Measurements from ENCODE around the gene TNXB.

- TF ChIP-seq EGR1 (IDR thresholded peaks at IDR 0.05), result no peak
- TF ChIP-seq EP300 (IDR thresholded peaks at IDR 0.05; ENCODE audit: borderline replicate concordance), result no peak
- TF ChIP-seq CEBPB (IDR thresholded peaks at IDR 0.05), result no peak
- no peak for TF ChIP-seq CREB1 (IDR thresholded peaks at IDR 0.05; ENCODE audit: low read depth)
- no peak for TF ChIP-seq FOXM1 (IDR thresholded peaks at IDR 0.05; ENCODE audit: borderline replicate concordance, low read depth)
- TF ChIP-seq TAF1 (IDR thresholded peaks at IDR 0.05; ENCODE audit: low read depth), result no peak
- no peak for TF ChIP-seq MAX (IDR thresholded peaks at IDR 0.05)
- no peak for TF ChIP-seq YY1 (IDR thresholded peaks at IDR 0.05; ENCODE audit: low read depth)
- TF ChIP-seq RAD21 (IDR thresholded peaks at IDR 0.05; ENCODE audit: low read depth), result no peak
- no peak for TF ChIP-seq REST (IDR thresholded peaks at IDR 0.05; ENCODE audit: low read depth)
- TF ChIP-seq USF1 (IDR thresholded peaks at IDR 0.05), result no peak
Observed at GRCh38 chr6:32102255-32102654, 6.9 kb downstream of the TNXB start.

Measured in Ishikawa (cell line).